ENCODE results near the gene NGRN.
"Not testable (repeated sequence)": the region's sequence is repeated elsewhere in the genome, so short reads cannot be mapped to it uniquely, and the experiment has no call there.

Gene NGRN

DNA sequence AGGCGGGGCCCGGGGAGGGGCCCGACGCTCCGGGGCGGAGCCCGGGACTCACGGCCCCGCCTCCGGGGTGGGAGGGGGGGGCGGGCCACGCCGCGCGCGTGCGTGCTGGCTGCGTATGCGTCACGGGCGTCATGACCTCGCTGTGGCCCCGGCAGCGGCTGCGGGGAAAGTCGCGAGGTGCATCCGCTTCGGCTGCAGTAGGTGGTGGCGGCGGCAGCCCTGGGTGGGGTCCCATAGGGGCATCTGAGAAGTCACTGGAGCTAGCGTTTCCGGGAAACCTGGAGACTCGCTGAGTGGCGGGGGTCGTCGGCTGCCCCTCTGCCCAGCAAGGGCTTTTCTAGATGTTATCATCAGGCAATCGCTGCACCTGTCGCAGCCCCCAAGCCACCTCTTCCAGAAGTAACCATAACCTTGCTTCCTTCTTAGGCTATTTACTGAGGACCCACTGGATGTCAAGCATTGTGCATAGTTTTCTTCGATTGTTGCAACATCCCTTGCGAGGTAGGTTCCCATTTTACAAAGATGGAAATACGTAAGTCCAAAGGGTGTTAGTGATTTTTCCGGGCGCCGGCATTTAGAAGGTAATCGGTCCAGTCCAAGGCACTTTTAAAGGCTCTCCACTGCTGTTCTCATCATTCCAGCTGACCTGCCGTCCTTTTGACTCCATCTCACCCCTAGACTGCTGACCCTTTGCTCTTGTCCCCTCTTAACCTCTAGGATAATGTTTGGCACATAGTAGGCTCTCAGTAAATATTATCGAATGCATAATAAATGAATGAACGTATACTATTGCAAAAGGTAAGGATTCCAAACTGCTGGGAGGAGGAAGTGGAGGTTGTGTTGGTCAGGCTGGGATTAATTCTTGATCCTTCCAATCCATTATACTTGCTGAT lies 31.1 kb upstream of the NGRN start, which contains the start of gene GDPGP1:
Gene GDPGP1 (plus strand): TSS at position 114 of the 893 bp plus-strand sequence. CDS start 6,700 bp downstream, outside the sequence.
- no peak for DNase-seq (ENCODE audit: low read depth in 2 of 2)

DNA sequence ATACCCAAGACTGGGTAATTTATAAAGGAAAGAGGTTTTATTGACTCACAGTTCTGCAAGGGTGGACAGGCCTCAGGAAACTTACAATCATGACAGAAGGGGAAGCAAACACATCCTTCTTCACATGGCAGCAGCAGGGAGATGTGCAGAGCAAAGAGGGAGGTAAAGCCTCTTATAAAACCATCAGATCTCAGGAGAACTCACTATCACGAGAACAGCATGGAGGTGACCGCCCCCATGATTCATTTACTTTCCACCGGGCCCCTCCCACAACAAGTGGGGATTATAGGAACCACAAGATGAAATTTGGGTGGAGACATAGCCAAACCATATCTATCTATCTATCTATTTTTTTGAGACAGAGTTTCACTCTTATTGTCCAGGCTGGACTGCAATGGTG lies 26.1 kb upstream of the NGRN start:
- no peak for DNase-seq (ENCODE audit: low read depth in 2 of 2)

DNA sequence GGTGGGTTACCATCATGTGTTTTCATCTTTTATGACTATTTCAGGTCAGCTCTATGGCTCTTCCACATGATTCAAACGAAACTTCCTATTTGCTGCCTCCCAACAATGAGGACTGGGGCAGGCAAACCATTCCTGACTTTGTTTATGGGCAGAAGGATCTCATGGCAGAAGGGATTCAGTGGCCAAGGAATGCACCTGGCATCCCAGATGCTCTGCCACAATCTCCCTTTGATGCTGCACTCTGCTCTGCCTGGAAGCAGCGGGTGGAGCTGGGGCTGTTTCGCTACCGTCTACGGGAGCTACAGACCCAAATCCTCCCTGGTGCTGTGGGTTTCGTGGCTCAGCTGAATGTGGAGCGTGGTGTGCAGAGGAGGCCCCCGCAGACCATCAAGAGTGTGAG lies 24.6 kb upstream of the NGRN start:
- no peak for DNase-seq (ENCODE audit: low read depth in 2 of 2)

DNA sequence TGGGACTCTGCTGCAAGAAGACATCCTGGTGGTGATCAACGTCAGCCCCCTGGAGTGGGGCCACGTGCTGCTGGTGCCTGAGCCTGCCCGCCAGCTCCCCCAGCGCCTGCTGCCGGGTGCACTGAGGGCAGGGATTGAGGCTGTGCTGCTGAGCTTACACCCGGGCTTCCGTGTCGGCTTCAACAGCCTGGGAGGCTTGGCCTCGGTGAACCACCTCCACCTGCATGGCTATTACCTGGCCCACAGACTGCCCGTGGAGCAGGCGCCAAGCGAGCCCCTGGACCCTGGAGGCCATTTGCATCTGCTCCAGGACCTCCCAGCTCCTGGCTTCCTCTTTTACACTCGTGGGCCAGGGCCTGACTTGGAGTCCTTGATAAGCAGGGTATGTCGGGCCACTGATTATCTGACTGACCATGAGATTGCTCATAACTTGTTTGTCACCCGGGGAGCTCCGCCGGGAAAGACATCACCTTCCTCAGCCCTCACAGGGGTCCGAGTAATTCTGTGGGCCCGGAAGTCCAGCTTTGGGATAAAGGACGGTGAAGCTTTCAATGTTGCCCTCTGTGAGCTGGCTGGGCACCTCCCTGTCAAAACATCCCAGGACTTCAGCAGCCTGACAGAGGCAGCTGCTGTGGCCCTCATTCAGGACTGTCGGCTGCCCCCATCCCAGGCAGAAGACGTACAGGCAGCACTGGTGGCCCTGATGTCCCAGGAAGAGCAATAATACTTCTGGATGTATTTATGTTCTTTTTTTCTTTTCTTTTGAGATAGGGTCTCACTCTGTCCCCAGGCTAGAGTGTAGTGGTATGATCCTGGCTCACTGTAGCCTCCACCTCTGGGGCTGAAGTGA lies 23.9 kb upstream of the NGRN start:
- no peak for DNase-seq (ENCODE audit: low read depth in 2 of 2)

DNA sequence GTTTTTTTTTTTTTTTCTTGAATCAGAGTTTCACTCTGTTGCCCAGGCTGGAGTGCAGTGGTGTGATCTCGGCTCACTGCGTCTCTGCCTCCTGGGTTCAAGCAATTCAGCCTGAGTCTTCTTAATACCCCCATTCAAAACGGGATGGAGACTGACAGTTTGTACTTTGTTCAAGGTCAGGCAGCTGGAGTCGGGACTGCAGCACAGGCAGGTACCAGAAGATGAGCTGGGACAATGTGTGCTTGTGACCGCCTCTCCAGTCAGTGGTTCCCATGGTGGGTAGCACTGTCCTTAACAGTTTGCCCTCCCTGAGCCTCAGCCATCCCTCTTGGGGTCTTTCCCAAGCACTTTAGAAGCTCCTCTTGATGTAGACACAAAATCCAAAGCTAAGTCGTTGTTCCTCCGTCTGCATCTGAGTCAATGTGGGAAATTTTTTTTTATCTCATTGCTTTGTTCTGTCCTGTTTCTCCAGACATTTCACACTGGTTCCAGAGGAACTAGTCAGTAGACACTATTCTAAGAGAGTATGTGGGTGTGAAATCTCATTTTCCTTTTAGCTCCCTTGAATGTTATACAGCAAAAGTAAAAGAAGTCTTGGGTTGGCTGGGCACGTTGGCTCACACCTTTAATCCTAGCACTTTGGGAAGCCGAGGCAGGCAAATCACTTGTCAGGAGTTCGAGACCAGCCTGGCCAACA lies 21.4 kb upstream of the NGRN start:
- no peak for DNase-seq (ENCODE audit: low read depth in 2 of 2)

DNA sequence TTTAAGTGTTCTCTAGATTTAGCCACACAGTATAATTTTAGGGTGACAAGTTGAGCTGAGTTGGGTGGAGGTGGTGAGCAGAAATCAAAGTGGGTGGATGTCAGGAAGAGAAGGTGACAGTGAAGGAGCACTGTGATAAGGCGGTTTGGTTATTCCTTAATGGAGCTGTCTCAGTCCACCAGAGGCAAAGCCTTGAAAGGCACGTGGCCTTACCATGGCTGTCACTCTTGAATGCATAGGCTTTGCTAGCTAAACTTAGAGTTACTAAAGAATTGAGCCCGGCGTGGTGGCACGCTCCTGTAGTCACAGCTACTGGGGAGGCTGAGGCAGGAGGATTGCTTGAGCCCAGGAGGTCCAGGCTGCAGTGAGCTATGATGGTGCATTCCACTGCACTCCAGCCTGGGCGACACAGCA lies 16.7 kb upstream of the NGRN start:
- no peak for DNase-seq (ENCODE audit: low read depth in 2 of 2)

DNA sequence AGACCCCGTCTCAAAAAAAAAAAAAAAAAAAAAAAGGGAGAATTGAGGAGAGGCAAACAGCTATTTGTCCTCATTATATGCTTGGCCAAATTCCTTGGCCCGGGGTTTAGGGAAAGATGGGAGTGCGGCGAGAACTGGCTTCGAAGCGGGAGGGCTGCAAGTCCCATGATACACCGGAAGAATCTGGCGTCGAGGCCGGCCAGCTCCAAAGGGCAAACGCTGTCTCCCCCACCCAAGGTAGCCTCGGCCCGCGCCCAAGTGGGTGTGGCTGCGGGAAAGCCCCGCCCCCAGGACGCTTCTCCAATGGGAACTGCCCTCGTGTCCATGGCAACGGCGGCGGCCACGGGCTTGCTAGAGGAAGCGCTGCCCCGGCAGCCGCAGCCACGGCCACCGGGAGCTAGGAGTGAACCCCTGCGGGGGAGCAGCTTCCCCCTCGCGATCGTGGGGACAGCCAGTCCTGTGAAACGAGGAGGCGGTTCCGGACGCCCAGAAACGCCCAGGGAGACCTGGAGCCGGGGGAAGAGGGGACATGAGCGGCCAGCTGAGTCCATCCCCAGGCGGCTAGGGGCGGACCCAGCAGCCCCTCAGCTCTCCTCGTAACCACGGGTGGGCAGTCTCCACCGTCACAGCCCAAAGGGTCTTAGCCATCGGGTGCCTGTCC lies 16.1 kb upstream of the NGRN start, which contains the start of gene TTLL13:
Gene TTLL13 (plus strand): TSS at position 354 of the 661 bp plus-strand sequence. CDS start 1,075 bp downstream, outside the sequence.
- peak in 1 of 2 donors; percentile 65 for DNase-seq (ENCODE audit: low read depth in 2 of 2)

DNA sequence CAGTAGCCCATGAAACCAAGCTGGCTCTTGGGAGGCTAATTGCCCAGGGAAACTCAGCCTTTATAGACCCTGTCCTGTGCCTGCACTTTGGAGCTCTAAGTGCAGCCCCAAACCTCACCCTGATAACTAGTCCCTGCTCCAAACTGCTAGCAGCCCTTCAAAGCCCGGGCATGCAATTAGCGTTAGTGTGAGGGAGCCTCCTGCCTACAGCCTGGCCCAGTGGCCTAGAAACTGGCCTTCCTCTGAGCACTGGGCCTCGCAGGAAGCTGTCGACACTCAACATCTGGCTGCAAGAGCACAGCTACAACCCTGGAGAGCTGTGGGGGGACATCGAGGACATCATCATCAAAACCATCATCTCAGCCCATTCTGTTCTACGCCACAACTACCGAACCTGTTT lies 7.7 kb upstream of the NGRN start:
- no peak for DNase-seq (ENCODE audit: low read depth in 2 of 2)

DNA sequence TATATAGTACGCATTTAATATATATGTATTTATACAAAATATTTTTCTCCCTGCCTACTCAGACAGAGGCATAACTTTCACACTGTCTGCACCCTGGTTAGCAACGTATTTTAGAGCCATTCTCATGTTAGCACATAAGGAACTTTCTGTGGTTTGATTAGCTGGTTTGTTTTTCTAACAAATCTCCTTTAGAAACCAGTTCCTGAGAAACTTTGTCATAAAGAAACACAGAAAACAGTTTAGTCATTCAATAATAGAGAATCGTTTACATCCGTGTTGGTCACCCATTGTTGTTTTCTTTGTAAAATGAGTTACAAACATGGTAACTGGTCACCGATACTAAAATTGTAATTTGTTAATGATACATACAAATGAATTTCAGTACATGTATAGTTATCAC lies 5.9 kb upstream of the NGRN start:
- no peak for DNase-seq (ENCODE audit: low read depth in 2 of 2)

DNA sequence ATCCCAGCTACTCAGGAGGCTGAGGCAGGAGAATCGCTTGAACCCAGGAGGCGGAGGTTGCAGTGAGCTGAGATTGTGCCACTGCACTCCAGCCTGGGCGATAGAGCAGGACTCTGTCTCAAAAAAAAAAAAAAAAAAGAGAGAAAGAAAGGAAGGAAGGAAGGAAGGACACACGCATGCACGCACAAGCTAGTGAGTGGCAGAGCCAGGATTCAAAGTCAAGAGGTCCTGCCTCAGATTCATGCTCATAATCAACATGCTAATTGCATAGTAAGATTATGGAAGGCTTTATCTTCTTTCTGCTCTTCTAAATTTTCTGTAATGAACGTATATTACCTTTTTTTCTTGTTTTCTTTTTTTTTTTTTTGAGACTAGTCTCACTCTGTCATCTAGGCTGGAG lies 4.7 kb upstream of the NGRN start:
- DNase-seq (ENCODE audit: low read depth in 2 of 2) = not testable (repeated sequence)

DNA sequence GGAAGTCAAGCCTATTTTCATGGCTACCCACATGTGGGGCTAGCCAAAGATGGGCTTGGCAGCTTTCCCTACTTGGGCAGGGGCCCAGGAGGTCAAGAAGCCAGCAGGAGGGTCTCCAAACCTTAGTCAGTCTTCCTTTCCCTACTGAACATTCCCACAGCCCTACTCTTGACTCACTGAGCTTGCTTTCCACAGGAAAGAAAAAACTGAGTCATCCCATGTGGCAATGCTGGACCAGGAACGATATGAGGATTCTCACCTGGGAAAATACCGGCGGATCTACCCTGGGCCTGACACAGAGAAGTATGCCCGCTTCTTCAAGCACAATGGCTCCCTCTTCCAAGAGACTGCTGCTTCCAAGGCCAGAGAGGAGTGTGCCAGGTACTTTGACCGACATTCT lies 3.7 kb upstream of the NGRN start:
- DNase-seq (ENCODE audit: low read depth in 2 of 2) = no peak

DNA sequence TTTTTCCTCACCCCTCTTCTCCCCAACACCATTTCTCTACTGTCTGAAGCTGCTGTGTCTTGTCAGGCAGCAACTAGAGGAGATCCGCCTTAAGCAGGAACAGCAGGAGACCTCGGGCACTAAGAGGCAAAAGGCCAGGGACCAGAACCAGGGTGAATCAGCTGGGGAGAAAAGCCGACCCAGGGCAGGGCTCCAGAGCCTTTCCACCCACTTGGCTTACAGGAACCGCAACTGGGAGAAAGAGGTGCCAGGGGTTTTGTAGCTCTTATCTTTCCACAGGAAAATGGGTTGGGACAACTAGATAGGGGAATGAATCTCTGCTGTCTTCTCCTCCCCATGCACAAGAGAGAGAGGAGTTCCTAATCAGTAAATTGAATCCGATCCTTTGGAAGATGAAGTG lies 3.0 kb upstream of the NGRN start:
- no peak for DNase-seq (ENCODE audit: low read depth in 2 of 2)

DNA sequence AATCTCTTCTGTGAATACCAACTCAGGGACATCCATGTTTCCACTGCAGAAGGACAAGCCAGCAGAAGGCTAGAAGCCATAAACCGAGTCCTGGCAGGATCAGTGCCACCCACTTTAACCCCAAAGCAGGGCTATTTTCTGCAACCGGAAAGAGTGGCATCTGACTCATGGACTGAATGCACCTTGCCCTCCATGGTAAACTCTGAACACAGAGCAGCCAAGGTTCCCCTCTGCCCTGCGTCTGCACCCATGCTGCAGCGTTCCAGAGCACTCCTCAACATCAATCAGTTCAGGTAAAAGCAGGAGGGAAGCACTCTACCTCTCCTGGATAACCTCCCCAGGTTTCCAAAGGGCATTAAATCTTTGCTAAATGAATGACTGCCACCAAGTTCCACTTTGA lies 801 bp upstream of the NGRN start:
- no peak for DNase-seq (ENCODE audit: low read depth in 2 of 2)

DNA sequence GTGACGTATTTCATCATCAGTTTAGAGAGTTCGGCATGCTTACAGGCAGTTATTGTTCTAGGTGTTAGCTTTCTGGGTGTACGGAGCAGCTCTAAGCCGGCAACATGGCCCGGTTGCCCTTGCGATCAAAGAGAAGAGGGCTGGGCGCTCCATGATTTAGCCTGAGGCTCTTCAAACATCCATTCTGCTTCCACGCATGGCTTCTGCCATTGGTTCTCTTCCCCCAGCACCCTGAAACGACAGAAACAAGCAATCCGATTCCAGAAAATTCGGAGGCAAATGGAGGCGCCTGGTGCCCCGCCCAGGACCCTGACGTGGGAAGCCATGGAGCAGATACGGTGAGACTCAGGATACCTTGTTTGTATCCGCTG lies 574 bp downstream of the NGRN start:
- peak in 1 of 2 donors; percentile 10 for DNase-seq (ENCODE audit: low read depth in 2 of 2)

DNA sequence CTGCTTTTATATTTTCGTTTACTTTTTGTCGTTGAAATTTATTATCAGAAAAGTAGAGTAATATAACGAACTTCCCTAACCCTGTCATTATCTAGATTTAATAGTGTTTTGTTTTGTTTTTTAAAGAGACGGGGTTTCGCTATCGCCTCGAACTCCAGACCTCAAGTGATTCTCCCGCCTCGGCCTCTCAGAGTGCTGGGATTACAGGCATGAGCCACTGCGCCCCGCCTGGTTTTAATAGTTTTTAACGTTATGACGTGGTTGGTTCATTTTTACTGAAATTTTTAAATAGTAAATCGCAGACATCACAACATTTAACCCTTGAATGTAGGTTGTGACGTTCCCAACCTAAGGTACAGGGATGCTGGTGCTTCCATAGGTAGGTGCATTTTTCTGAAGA lies 1.0 kb downstream of the NGRN start:
- DNase-seq (ENCODE audit: low read depth in 2 of 2) = no peak

DNA sequence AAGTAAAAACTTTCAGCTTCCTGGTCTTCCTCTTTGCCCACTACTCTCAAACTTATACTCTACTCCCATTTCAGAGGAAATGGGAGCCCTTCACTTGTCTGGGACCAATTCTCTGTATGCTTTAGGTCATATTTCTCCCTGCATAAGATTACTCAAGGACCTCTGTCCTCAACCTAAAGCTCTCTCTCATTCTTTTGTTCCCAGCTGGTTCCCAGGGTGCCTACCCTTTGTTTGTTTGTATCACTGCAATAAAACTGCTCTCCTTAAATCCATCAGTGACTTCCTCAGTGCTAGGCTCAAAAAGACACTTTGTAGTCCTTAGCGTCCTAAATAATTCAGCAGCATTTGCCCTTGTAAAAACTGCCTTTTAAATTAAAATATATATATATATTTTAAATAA lies 2.9 kb downstream of the NGRN start:
- DNase-seq (ENCODE audit: low read depth in 2 of 2) = no peak

DNA sequence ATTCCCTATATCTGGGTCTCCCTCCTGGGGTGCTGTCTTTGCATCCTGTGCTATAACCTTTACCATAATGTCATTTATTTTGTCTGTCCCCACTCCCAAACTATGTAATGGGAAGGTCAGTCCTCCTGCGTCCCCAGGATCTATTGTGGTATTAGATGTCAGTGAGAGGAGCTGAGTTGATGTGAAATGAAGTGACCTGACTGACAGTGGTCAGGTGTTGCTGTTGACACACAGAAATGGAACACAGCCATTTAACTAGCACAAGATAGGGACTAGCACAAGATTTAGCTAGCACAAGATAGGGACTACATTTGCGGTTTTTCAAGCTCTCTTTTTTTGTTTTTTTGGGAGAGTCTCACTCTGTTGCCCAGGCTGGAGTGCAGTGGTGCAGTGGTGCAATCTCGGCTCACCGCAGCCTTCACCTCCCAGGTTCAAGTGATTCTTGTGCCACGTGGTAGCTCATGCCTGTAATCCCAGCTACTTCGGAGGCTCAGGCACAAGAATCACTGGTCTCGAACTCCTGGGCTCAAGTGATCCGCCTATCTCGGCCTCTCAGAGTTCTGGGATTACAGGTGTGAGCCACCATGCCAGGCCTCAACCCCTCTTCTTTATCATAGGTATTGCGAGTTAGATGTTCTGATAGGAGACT lies 5.2 kb downstream of the NGRN start:
- DNase-seq (ENCODE audit: low read depth in 2 of 2) = no peak

DNA sequence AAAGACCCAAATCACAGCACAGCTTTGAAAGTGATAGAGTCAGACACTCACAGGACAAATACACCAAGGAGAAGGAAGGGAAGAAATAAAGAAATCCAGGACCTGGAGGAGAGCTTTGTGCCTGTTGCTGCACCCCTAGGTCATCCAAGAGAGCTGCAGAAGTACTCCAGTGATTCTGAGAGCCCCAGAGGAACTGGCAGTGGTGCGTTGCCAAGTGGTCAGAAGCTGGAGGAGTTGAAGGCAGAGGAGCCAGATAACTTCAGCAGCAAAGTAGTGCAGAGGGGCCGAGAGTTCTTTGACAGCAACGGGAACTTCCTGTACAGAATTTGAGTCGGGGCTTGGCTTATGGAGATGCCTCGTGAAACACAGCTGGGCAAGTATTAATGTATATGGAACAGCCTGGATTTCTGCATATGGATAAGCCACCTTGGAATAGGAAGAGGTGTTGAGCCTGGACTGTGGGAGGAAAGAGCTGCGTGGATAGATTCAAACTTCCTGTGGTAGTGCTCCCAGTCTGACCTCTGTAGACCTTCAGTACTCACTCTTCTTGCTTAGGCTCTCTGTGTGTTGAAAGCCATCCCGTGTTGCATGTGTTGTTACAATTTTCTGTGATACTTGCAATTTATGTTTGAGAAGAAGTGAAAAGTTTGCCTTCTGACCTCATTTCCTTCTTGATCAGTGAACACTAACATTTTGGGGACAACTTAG lies 6.1 kb downstream of the NGRN start:
- no peak for DNase-seq (ENCODE audit: low read depth in 2 of 2)

DNA sequence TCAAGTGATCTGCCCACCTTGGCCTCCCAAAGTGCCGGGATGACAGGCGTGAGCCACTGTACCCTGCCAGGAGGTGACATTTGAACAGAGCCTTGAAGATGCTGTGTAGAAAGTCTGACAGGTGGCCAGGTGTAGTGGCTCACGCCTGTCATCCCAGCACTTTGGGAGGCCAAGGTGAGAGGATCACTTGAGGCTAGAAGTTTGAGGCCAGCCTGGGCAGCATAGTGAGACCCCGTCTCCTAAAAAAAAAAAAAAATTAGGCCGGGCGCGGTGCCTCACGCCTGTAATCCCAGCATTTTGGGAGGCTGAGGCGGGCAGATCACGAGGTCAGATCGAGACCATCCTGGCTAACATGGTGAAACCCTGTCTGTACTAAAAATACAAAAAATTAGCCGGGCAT lies 13.0 kb downstream of the NGRN start:
- not testable (repeated sequence) for DNase-seq (ENCODE audit: low read depth in 2 of 2)

DNA sequence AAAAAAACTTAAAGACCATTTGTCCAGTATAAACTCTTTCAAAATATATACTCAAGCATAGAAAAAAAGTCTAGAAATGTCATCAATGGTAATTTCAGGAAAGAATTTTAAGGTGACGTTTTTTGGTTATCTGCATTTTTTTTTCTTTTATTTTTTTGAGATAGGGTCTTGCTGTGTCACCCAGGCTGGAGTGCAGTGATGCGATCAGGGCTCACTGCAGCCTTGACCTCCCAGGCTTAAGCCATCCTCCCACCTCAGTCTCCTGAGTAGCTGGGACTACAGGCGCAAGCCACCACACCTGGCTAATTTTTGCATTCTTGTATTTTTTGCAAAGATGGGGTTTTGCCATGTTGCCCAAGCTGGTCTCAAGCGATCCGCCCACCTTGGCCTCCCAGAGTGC lies 15.3 kb downstream of the NGRN start:
- DNase-seq (ENCODE audit: low read depth in 2 of 2) = not testable (repeated sequence)
